NOMO-1 treated with dmso at 0.1 percent for 144 hours (cell line): ENCODE results near the gene KNDC1.

Experiments
- DNase-seq: peaks from one replicate; lab custom pipeline; 2025; ENCODE audit not compliant: unreplicated experiment; lab: John Stamatoyannopoulos, UW

Gene KNDC1

DNA sequence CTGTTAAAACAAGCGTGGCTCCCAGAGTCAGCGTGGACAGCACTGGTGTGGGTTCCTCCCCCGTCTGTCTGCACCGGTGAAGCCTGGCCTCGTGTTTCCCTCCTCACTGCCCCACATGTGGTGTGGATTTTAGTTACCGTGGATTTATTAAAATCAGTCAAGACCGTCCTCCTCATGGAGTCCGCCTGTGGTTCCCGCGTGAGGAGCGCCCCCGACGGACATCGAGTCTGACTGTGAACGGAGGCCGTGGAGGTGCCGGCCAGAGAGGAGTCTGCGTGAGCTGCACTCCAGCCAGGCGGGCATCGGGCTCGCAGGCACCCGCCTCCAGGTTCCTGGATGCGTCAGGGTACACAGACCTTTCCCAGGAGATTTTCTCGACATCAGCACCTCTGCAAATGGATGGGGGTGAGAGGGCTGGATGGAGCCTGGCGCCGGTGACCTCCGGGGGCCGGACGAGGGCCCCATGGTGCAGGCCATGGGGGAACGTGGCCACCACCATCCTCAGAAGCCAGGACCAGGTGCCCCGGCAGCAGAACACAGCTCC, 43.7 kb downstream of the KNDC1 start:
- DNase-seq: no peak

DNA sequence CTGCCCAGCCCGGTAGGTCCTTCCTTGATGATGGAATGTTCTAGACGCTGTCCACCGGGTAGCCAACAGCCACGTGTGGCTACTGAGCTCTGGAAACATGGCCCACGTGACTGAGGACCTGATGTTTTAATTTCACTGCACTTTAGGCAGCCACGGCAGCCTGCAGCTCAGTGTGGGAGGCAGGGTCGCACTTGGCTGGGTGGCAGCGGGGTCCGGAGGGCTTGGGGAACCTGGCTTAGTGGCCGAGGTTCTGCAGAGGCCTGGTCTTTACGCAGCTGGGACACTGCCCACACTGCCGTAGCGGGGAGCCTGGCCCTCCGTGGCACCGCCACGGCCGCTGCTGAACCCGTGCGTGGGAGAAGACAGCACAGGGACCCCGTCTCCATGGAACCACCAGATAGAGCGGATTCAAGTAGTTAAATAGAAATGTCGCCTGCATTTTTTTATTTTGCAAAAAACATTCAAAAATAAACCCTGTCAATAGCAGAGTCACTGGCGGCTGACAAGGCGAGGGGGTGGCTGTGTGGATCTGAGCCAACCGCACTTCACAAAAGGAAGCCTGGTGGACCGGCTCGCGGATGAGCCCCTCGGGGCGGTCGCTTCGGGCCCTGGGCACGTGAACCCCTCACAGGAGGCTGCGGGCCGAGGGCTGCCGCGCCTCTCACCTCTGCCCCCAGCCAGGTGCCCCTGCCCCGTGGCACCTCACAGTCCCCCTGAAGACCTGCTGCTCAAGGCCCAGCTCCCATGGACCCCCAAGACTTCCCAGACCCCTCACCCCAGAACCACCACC, 44.4 kb downstream of the KNDC1 start:
- no peak for DNase-seq

DNA sequence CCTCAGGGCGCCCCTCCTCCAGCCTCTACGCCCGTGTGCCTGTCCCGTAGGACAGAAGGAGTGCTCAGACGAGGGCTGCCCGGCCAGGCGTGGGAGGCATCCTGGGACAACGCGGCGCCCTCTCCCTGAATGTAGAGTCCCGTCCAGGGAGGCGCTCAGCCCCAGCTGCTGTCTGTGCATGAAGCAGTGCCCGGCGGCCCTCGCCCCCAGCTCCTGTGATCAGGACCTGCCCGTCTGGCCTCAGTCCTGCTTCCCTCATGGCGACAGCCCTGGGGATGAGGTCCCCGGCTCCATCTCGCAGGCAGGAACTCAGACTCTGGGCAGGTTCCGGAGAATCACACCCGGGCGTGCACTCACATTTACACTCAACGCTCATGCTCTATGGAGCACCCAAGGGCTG, 45.1 kb downstream of the KNDC1 start:
- no peak for DNase-seq

DNA sequence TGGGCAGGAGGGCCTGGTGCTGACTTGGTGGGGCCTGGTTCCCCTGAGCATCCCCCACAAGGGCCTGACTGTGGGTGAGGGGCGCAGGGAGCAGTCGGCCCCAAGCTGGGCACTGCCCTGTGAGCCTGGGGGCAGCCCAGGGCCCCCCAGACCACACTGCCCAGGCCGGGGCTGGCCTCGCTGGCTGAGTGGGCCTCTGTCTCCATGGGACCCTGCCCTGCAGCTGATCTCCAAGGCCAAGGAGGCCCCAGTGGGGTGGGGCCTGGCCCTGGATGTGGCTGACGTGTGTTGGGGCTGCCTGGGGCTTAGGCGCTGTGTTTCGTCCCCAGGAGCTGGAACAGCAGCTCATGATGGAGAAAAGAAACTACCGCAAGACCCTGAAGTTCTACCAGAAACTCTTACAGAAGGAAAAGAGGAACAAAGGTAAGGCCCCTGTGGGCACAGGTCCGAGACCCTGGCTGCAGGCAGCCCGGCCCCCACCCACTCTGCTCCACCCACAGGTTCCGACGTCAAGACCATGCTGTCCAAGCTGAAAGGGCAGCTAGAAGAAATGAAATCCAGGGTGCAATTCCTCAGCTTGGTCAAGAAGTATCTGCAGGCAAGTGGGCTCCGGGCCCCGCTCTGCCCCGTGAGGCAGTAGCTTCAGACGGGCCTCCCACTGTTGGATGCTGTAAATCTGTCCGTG, 46.5 kb downstream of the KNDC1 start:
- no peak for DNase-seq

DNA sequence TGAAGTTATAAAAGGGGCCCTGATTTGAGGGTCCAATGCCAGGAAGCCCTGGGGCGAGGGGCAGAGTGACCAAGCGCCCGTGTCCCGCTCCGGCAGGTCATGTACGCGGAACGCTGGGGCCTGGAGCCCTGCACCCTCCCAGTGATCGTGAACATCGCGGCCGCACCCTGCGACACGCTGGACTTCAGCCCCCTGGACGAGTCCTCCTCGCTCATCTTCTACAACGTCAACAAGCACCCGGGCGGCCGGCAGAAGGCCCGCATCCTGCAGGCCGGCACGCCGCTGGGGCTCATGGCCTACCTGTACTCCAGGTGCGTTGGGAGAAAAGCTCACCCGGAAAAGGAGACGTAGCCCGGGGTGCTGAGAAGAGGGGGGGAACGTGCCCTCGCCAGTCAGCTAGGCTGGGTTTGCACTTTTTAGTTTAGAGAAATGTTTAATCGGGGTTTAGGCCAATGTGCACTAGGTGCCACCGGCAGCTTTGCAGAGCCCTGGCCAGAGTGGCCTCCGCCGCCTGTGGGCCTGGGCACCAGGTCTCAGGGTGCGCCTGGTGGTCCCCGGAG, 47.1 kb downstream of the KNDC1 start:
- no peak for DNase-seq

DNA sequence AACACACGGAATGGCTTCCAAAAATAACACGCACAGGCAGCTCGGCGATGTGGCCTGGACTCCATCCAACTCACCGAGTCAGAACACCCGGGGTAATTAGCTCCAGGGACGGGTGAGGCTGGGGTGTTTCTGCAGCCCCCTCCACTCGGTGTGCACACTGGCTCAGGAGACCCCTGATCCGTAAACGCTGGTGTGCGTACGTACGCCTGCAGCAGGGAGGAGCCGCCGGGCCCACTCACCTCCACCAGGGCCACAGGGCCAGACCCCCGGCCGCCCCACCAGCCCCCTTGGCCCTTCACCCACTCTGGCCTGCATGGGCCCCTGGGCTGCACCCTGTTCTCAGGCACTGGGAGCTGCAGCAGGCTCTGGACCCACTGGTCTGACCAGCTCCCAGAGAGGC, 47.6 kb downstream of the KNDC1 start:
- no peak for DNase-seq

DNA sequence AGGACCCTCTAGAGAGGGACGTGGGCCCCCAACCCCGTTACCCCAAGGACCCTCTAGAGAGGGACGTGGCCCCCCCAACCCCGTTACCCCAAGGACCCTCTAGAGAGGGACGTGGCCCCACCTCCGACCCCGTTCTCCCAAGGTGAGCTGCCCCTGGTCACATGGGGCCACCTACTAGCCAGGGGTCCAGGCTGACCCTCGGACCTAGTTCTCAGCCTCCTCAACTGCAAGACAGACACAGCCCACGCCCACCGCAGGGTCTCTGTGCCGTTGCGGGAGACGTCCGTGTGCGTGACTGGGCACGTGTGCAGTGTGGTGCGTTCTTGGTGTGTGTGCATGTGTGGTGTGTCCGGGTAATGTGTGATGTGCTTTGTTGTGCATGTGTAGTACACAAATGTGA, 48.4 kb downstream of the KNDC1 start:
- DNase-seq: no peak

DNA sequence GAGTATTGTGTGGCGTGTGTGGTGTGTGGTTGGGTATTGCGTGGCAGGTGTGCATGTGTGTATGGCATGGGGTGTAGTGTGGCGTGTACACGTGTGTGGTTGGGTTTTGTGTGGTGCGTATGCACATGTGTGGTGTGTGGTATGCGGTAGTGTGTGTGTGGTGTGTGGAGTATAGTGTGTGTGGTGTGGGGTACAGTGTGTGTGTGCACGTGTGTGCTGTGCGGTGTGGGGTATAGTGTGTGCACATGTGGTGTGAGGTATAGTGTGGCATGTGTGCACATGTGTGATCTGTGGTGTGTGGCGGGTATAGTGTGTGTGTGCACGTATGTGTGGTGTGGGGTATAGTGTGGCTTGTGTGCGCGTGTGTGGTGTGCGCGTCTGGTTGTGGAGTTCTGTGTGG, 49.1 kb downstream of the KNDC1 start:
- no peak for DNase-seq

DNA sequence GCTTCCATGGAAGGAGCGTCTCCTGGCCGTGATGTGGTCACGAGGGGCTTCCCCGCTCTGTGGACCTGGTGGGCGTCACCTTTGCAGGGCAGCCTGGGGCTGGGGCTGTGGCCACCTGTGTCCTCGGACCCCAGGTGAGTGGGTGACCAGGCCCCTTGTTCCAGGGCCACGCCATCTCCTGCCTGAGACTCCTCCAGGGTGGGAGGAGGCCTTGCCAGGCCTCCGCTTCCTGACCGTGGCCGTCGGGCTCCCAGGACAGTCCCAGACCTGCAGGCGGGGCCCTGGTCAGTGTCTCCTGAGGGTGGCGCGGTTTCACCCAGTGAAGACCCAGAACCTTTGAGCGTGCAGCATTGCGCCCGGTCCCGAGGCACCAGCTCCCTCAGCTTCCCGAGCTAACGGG, 49.6 kb downstream of the KNDC1 start:
- no peak for DNase-seq

DNA sequence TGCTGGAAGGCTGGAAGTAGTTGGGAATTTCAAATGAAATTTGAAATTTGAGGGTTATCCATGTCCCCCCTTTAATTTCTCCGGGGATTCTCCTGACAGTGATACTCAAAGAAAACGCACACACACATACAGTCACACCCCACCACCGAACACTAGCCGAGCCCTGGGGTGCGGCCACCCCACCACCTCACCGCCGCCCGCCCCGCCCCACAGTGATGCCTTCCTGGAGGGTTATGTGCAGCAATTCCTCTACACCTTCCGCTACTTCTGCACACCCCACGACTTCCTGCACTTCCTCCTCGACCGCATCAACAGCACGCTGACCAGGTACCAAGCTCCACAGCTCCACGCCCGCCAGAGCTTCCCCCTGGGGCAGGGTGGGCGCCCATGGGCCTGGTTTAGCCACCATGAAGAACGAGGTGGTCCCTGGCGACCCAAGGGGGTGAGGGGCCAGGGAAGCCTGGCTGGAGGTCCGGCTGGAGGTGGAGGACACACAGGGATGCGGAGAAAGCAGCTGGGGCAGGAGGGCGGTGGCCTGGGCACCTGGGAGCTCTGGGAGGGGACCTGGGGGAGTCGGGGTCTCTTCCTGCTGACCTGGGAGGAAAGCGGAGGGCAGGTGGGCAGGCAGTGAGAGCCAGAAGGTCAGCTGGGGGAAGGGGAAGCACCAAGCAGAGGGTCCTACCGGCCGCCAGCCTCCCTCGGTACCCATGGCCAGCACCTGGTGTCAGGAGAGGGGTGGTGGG, 50.5 kb downstream of the KNDC1 start:
- DNase-seq: no peak

DNA sequence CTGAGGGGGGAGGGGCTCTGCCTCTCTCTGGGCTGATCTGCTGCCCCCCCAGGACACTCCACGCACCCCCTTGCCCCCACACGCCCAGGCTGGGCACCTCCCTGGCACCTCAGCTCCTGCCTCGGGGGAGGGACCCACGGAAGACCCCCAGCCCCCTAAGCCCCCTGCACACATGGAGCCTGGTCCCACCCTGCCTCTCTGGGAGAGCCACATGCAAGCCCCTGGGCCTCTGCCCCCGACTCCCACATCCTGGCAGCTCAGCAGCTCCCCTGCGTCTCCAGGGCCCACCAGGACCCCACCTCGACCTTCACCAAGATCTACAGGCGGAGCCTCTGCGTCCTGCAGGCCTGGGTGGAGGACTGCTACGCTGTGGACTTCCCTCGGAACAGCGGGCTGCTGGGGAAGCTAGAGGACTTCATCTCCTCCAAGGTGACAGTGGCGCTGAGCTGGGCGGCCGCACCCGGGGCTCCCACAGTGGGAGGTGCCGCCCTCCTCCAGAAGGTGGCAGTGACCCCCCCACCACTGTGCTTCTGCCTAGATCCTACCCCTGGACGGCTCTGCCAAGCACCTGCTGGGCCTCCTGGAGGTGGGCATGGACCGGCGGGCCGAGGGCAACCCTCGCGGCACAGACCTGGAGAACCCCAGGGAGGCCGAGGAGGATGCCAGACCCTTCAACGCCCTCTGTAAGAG, 51.3 kb downstream of the KNDC1 start:
- DNase-seq: no peak

DNA sequence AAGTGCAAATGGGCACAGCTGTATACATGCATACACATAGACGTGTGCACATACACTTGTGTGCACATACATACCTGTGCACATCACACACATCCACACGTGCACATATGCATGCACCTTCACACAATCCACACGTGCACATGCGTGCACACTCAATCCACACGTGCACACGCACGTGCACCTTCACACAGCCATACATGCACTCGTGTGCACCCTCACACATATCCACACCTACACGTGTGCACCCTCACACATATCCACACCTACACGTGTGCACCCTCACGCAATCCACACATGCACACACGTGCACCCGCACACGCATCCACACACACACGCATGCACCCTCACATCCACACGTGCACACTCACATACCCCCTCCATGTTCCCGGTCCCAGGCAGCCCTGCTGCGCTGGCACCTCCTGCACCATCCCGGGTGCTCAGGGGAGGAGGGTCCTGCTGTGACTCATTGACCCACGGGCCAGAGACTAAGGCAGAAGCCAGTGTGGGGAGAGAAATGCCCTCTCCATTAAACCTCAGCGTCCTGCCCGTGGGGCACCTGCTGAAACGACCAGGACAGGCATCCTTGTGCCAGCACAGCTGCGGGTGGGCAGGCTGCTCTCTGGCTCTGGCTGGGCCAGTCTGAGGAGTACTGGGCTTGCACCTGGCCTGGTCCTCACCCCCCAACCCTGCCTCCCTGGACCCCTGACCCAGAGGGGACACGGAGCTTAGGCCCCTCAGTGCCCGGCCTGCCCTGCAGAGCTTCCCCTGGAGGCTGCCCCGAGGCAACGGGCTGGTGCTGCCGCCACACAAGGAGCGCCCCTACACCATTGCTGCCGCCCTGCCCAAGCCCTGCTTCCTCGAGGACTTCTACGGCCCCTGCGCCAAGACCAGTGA, 52.2 kb downstream of the KNDC1 start:
- no peak for DNase-seq

DNA sequence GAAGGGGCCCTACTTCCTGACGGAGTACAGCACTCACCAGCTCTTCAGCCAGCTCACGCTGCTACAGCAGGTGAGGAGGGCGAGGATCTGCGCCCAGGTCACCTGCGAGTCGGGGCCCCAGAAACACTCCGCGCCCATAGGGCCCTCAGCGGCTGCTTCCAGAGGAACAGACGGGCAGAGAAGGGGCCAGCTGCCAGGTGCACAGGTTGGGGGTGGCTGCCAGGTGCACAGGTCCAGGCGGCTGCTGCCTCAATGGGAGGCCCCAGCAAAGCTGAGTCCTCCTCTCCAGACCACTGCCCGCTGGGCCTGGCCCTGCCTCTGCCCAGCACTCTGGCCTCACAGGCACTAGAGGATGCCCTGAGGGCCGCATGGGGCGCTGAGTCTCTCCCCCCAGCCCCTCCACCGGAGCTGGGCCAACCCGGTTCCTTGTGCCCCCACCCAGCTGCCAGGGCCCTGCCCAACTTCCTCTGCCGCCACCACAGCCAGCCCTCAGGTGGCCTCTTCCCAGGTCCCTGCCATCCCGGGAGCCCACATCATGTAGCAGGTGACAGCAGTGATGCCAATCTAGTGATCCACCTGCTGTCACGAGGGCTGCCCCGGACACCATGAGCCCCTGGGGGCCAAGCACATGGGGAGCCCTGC, 53.0 kb downstream of the KNDC1 start:
- DNase-seq: no peak

DNA sequence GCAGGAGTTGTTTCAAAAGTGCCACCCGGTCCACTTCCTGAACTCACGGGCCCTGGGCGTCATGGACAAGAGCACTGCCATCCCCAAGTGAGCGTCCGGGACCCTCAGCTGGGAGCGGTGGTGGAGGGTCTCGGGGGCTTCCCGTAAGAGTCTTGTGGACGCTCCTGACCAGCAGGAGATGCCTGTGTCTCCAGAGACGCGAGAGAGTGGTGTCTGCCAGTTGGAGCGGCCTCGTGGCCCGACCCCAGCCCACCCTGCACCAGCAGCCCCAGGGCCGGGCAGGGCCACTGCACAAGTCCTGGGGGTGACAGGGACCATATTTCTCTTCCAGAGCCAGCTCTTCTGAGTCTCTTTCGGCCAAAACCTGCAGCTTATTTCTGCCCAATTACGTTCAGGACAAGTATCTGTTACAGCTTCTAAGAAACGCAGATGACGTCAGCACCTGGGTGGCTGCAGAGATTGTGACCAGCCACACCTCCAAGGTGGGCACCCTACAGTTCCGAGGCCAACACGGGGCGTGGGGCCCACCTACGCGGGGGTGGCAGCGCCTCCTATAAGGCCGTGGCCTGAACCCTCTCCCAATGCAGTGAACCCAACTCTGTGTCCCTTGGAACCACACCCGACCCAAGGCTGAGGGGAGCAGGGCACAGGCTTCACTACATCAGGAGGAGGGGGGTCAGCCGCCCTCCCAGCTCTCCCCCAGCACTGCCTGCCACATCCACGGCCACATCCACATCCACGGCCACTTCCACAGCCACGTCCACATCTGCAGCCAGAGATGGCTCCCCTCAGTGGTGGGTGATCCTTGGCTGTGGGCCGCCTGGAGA, 53.8 kb downstream of the KNDC1 start:
- no peak for DNase-seq

DNA sequence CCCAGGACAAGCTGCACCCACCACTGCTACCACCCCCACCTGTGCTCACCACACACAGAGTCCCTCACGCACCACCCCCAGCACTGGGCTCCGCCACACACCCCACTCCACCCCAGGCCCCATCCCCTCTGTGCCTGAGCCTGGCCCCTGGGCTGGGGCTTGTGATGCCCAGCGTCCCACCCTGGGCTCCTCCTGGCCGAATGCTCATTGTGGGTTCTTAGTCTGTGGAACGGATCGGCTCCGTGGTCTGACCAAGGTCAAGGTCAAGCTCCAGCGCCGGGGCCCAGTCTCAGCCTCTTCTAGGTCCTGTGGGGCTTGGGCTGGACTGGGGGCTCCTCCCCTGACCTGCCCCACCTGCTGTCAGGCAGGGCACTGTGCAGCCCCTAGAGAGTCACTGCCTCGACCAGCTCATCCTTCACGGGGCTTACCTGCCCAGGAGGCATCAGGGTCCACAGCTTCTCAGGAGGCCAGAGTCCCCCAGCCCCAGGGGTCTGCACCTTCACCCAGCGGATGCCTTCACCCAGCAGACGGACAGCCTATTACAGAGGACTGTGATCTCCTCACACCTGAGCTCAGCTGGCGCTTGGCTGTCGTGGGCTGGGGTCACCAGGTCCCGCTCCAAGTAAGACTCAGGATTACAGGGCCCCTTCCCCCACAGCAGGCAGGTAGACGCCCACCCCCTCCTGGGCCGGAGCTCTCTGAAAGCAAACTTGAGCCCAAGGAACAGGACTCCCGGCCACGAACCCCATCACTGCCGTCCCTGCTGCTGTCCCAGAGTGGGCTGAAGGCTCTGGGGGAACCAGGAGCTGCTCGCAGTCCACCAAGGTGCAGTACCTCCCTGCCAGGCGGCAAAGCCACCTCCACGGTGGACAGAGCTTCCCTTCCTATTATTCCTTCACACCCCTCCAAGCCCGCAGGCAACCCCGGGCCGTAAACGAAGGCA, 54.7 kb downstream of the KNDC1 start:
- DNase-seq: no peak

DNA sequence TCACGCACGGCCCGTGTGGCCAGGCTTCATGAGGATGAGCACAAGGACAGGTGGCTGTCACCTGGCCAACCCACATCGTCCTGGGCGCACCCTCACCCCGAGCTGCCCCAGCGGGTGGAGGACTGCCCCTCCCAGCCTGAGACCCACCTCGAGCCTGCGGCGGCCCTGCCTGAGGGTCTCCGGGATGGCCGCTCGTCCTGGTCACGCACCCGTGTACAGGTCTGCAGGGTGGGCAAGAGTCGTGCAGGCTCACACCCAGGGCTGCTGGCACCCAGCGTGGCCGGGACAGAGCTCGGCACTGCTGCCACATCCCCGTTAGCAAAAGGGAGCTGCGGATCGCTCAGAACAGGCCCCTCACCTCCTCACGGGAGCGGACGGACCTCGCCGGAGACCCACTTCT, 55.6 kb downstream of the KNDC1 start:
- no peak for DNase-seq

DNA sequence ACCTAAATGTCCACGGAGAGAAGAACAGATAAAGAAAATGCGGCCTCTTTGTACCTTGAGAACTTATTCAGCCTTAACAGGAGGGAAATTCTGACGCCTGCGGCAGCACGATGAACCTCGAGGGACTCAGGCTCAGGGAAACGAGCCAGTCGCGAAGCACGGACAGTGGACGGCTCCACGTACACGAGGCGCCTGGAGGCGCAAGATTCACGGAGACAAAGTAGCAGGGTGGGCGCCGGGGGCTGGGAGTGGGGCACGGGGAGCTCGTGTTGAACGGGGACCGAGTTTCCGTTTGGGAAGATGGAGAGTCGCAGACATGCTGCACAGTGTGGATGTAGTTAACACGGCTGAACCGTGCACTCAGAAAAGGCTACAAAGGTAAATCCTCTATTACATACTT, 56.8 kb downstream of the KNDC1 start:
- DNase-seq: no peak
